CD14-positive monocyte (primary cell): ENCODE results near the gene SERF1A. TPM values are rescaled to one million over a fixed set of nuclear protein-coding genes. Genes with fewer than 3 reads are reported as not detected.
"Not testable (repeated sequence)": the region's sequence is repeated elsewhere in the genome, so short reads cannot be mapped to it uniquely, and the experiment has no call there.

ENCODE experiments used
- DNase-seq, 3 donors: peaks; one replicate each; pipeline ENCODE4 v3.0.0-alpha.2; 2011 to 2022
- H2AFZ ChIP-seq: 2 replicates; pipeline ENCODE4 v1.6.0; 2012; ENCODE audit warnings: mild to moderate bottlenecking, low read depth, low read length, inconsistent platforms; ENCODE audit not compliant: insufficient read depth, poor library complexity, severe bottlenecking
- H3K27ac ChIP-seq, 2 donors: 1 replicate in 1 of 2; 2 replicates in 1 of 2; pipeline ENCODE4 v1.5.1; 2012 to 2013; ENCODE audit warnings: low read length in 2 of 2, control low read depth in 1 of 2, inconsistent platforms in 1 of 2, low read depth in 1 of 2, mild to moderate bottlenecking in 1 of 2
- H3K27me3 ChIP-seq, 2 donors: one replicate each; pipeline versions ENCODE4 v1.6.0 to v1.6.1; 2011 to 2013; ENCODE audit warnings: low read length in 2 of 2; ENCODE audit not compliant: control insufficient read depth in 2 of 2, insufficient read depth in 2 of 2
- H3K36me3 ChIP-seq, 2 donors: replicated peaks in 1 of 2; 1 replicate in 1 of 2; 2 replicates in 1 of 2; pipeline versions ENCODE4 v1.5.1 to v1.6.1; 2012 to 2013; ENCODE audit warnings: low read length in 2 of 2, control low read depth in 1 of 2, inconsistent platforms in 1 of 2, mild to moderate bottlenecking in 1 of 2; ENCODE audit not compliant: insufficient read depth in 2 of 2, control insufficient read depth in 1 of 2
- H3K4me1 ChIP-seq, 2 donors: 1 replicate in 1 of 2; 2 replicates in 1 of 2; pipeline versions ENCODE4 v1.5.1 to v1.6.1; 2012 to 2013; ENCODE audit warnings: low read length in 2 of 2, control low read depth in 1 of 2, inconsistent platforms in 1 of 2, mild to moderate bottlenecking in 1 of 2, moderate library complexity in 1 of 2; ENCODE audit not compliant: insufficient read depth in 2 of 2, control insufficient read depth in 1 of 2
- H3K4me2 ChIP-seq: replicated peaks from 2 replicates; pipeline ENCODE3; 2012; ENCODE audit warnings: low read length, moderate library complexity, mild to moderate bottlenecking; ENCODE audit not compliant: poor library complexity, severe bottlenecking; ENCODE audit errors: extremely low read depth
- H3K4me3 ChIP-seq, 3 experiments: fragments of 200-600 bp in 1 of 3; sonication (generic) in 1 of 3; replicated peaks in 1 of 3; 1 replicate in 2 of 3; 2 replicates in 1 of 3; pipeline ENCODE4 v1.5.1; 2011 to 2013; ENCODE audit warnings: low read length in 3 of 3, mild to moderate bottlenecking in 3 of 3, control low read depth in 2 of 3, low read depth in 2 of 3, inconsistent platforms in 1 of 3, moderate library complexity in 1 of 3
- H3K79me2 ChIP-seq: 2 replicates; pipeline ENCODE4 v1.6.0; 2012; ENCODE audit warnings: mild to moderate bottlenecking, control low read depth, inconsistent platforms, low read length, moderate library complexity; ENCODE audit not compliant: insufficient read depth
- H3K9ac ChIP-seq: 2 replicates; pipeline ENCODE4 v1.6.0; 2017; ENCODE audit warnings: low read length, mild to moderate bottlenecking; ENCODE audit not compliant: insufficient read depth, poor library complexity, severe bottlenecking
- H3K9me3 ChIP-seq, 2 donors: replicated peaks in 1 of 2; 1 replicate in 1 of 2; 2 replicates in 1 of 2; pipeline versions ENCODE4 v1.5.1 to v1.6.1; 2012 to 2013; ENCODE audit warnings: low read length in 2 of 2, control low read depth in 1 of 2; ENCODE audit not compliant: control insufficient read depth in 1 of 2, insufficient read depth in 1 of 2
- H4K20me1 ChIP-seq: 2 replicates; pipeline ENCODE4 v1.6.0; 2012; ENCODE audit warnings: mild to moderate bottlenecking, low read length, control low read depth, moderate library complexity; ENCODE audit not compliant: insufficient read depth
- H3K27ac Mint-ChIP-seq, 7 donors: one replicate each; pipeline ENCODE4 v1.8.0; 2020; ENCODE audit warnings: mild to moderate bottlenecking in 7 of 7, mixed read lengths in 7 of 7, moderate library complexity in 6 of 7, inconsistent platforms in 2 of 7
- H3K27me3 Mint-ChIP-seq, 3 donors: one replicate each; pipeline ENCODE4 v1.8.0; 2021 to 2022; ENCODE audit warnings: low read depth in 3 of 3, mild to moderate bottlenecking in 3 of 3, mixed read lengths in 3 of 3, moderate library complexity in 3 of 3, inconsistent platforms in 1 of 3
- H3K36me3 Mint-ChIP-seq, 2 donors: one replicate each; pipeline ENCODE4 v1.8.0; 2020; ENCODE audit warnings: mixed read lengths in 2 of 2, inconsistent platforms in 1 of 2, mild to moderate bottlenecking in 1 of 2
- H3K4me1 Mint-ChIP-seq: one replicate; pipeline ENCODE4 v1.8.0; 2020; ENCODE audit warnings: mild to moderate bottlenecking, mixed read lengths
- H3K4me3 Mint-ChIP-seq, 2 donors: one replicate each; pipeline ENCODE4 v1.8.0; 2020; ENCODE audit warnings: mild to moderate bottlenecking in 2 of 2, mixed read lengths in 2 of 2, moderate library complexity in 1 of 2
- H3K9me3 Mint-ChIP-seq, 7 donors: one replicate each; pipeline ENCODE4 v1.8.0; 2020 to 2022; ENCODE audit warnings: mixed read lengths in 7 of 7, mild to moderate bottlenecking in 6 of 7, moderate library complexity in 6 of 7, inconsistent platforms in 2 of 7
- WGBS: methylation state at CpG from one replicate; pipeline ENCODE4 v1.1.5; 2013; ENCODE audit warnings: missing lambda C conversion rate; ENCODE audit not compliant: insufficient coverage; 5-methylcytosine and 5-hydroxymethylcytosine counted together
- intact Hi-C, 2 donors: fragments of 100-400 bp; cut with micrococcal nuclease; formaldehyde crosslinking; loops; one replicate each; pipeline versions ENCODE4 v1.15.0 to v1.15.1; 2023
- polyA plus RNA-seq, 3 donors: library from polyadenylated mRNA; depleted of rRNA in 1 of 3; unstranded in 2 of 3; stranded (reverse) in 1 of 3; fragments of 300-500 nt in 2 of 3; fragments of >200 nt in 1 of 3; fragmentation: Illumina TruSeq in 2 of 3; gene quantifications; 1 replicate in 2 of 3; 2 replicates in 1 of 3; pipeline ENCODE4 v1.2.3, GENCODE V29; 2012 to 2021

SERF1A gene
- polyA plus RNA-seq, 3 donors = 0.51 to 1.6 (median 1.2) TPM

DNA sequence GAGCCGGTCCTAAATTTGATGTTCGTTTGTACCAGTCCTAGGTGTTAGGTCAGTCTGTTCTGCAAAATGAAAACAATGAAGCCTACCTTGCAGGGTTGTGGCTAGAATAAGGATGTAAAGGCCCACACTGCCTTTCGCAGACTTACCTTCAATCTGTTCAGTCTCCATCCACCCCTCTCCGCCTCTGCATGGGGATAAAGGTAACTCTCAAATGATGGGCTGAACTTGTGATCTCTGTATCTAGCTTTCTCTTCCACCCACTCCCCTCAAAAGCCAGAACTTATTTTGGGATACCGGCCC, 753 bp downstream of the SERF1A start:
- H3K4me1 ChIP-seq, H3K36me3 ChIP-seq, H3K9ac ChIP-seq, H3K9me3 ChIP-seq, H3K4me1 Mint-ChIP-seq, H2AFZ ChIP-seq, H3K27ac Mint-ChIP-seq, H3K36me3 Mint-ChIP-seq, H4K20me1 ChIP-seq, H3K27ac ChIP-seq, H3K4me3 ChIP-seq, H3K27me3 ChIP-seq, intact Hi-C loops, H3K4me2 ChIP-seq, H3K79me2 ChIP-seq, DNase-seq, H3K4me3 Mint-ChIP-seq, H3K27me3 Mint-ChIP-seq, H3K9me3 Mint-ChIP-seq: not testable (repeated sequence)
- WGBS = no CpG with 5 or more reads among the region's 5 CpGs

DNA sequence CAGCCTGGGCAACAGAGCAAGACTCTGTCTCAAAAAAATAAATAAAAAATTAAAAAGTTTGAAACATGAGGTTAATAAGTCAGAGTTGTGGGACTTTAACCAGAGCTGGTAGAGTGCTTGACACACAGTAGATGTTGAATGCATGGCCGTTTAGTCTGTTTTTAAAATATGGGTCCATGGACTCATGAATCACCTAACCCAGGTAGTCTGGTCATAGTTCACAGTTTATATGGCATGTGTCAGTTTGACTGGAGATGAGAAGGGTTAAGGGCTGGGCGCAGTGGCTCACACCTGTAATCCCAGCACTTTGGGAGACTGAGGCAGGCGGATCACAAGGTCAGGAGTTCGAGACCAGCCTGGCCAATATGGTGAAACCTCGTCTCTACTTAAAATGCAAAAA, 6.2 kb downstream of the SERF1A start:
- no CpG with 5 or more reads among the region's 5 CpGs for WGBS
- H3K9me3 ChIP-seq, H4K20me1 ChIP-seq, H3K27ac Mint-ChIP-seq, H3K4me1 ChIP-seq, H3K36me3 ChIP-seq, H3K4me3 ChIP-seq, H3K79me2 ChIP-seq, intact Hi-C loops, H3K27me3 ChIP-seq, H3K4me2 ChIP-seq, H3K9me3 Mint-ChIP-seq, H3K36me3 Mint-ChIP-seq, H3K9ac ChIP-seq, H3K27ac ChIP-seq, H2AFZ ChIP-seq, DNase-seq, H3K27me3 Mint-ChIP-seq, H3K4me3 Mint-ChIP-seq, H3K4me1 Mint-ChIP-seq: not testable (repeated sequence)

GRCh38 chr5:70916829-70917228, 16.4 kb downstream of the SERF1A start:
- H3K4me2 ChIP-seq, DNase-seq, H3K9ac ChIP-seq, H3K9me3 Mint-ChIP-seq, H2AFZ ChIP-seq, H3K27me3 Mint-ChIP-seq, H3K4me1 Mint-ChIP-seq, intact Hi-C loops, H3K36me3 Mint-ChIP-seq, H3K27ac Mint-ChIP-seq, H3K9me3 ChIP-seq, H3K27me3 ChIP-seq, H3K79me2 ChIP-seq, H3K4me1 ChIP-seq, H3K4me3 Mint-ChIP-seq, H3K36me3 ChIP-seq, H3K4me3 ChIP-seq, H4K20me1 ChIP-seq, H3K27ac ChIP-seq: not testable (repeated sequence)

- H4K20me1 ChIP-seq, H3K9me3 Mint-ChIP-seq, H3K4me3 ChIP-seq, H3K9me3 ChIP-seq, H3K27ac Mint-ChIP-seq, H3K27me3 Mint-ChIP-seq, H3K4me1 Mint-ChIP-seq, H3K27me3 ChIP-seq, H3K4me1 ChIP-seq, H3K27ac ChIP-seq, H2AFZ ChIP-seq, H3K36me3 ChIP-seq, H3K4me3 Mint-ChIP-seq, DNase-seq, H3K4me2 ChIP-seq, intact Hi-C loops, H3K9ac ChIP-seq, H3K36me3 Mint-ChIP-seq, H3K79me2 ChIP-seq: not testable (repeated sequence)
- WGBS = no CpG with 5 or more reads among the region's 16 CpGs
Observed at GRCh38 chr5:70925211-70925562, 24.7 kb downstream of the SERF1A start.
